ENCODE measurements around the gene COL8A2. TPM values are rescaled to one million over a fixed set of nuclear protein-coding genes. Genes with fewer than 3 reads are reported as not detected.

Gene COL8A2
- total and polyA plus RNA-seq, 2 experiments from 2014 or later = 0.05 to 0.57 TPM

GRCh38 chr1:36112823-36113222 is 12.2 kb downstream of the COL8A2 start:
- TF ChIP-seq CTCF (IDR thresholded peaks at IDR 0.05; ENCODE audit: low read depth, low read length) = no peak
- Histone ChIP-seq H3K9me3 (ENCODE audit: low read depth) (no peaks in the 10 kb centered on the region), H3K36me3 (no peaks in the 10 kb centered on the region), H3K27me3 (no peaks in the 10 kb centered on the region), H3K4me3 (no peak overlapping the region), H3K27ac (no peak overlapping the region), H3K4me1 (ENCODE audit: low read depth) (no peaks in the 10 kb centered on the region)
- DNase-seq (ENCODE audit: low read depth in 1 of 2, low spot score in 1 of 2) = no peak

- no peak for DNase-seq (ENCODE audit: low read depth in 1 of 2, low spot score in 1 of 2)
- H3K36me3 ChIP-seq = no peaks in the 10 kb centered on the region
- H3K4me1 ChIP-seq (ENCODE audit: low read depth) = no peaks in the 10 kb centered on the region
- H3K4me3 ChIP-seq = no peak overlapping the region
- no peaks in the 10 kb centered on the region for H3K9me3 ChIP-seq (ENCODE audit: low read depth)
- no peak for TF ChIP-seq CTCF (IDR thresholded peaks at IDR 0.05; ENCODE audit: low read depth, low read length)
- no peaks in the 10 kb centered on the region for H3K27me3 ChIP-seq
- no peak overlapping the region for H3K27ac ChIP-seq
These were observed 13.9 kb downstream of the COL8A2 start for GRCh38 chr1:36111151-36111550.

- no peak overlapping the region for H3K4me3 ChIP-seq
- H3K27me3 ChIP-seq = no peaks in the 10 kb centered on the region
- peak in 1 of 2 donors; percentile 80 for DNase-seq (ENCODE audit: low read depth in 1 of 2, low spot score in 1 of 2)
- H3K27ac ChIP-seq = no peak overlapping the region
- H3K36me3 ChIP-seq = no peaks in the 10 kb centered on the region
- TF ChIP-seq CTCF (IDR thresholded peaks at IDR 0.05; ENCODE audit: low read depth, low read length) = no peak
- H3K4me1 ChIP-seq (ENCODE audit: low read depth) = no peaks in the 10 kb centered on the region
- H3K9me3 ChIP-seq (ENCODE audit: low read depth) = no peaks in the 10 kb centered on the region
These were observed 15.9 kb downstream of the COL8A2 start for GRCh38 chr1:36109041-36109679.

GRCh38 chr1:36108314-36108713 is 16.7 kb downstream of the COL8A2 start:
- no peaks in the 10 kb centered on the region for H3K9me3 ChIP-seq (ENCODE audit: low read depth)
- H3K4me1 ChIP-seq (ENCODE audit: low read depth) = no peaks in the 10 kb centered on the region
- H3K27me3 ChIP-seq = no peaks in the 10 kb centered on the region
- TF ChIP-seq CTCF (IDR thresholded peaks at IDR 0.05; ENCODE audit: low read depth, low read length) = no peak
- no peak overlapping the region for H3K4me3 ChIP-seq
- DNase-seq (ENCODE audit: low read depth in 1 of 2, low spot score in 1 of 2) = peak in 1 of 2 donors; percentile 21
- no peak overlapping the region for H3K27ac ChIP-seq
- H3K36me3 ChIP-seq = no peaks in the 10 kb centered on the region

GRCh38 chr1:36107394-36107793 is 17.6 kb downstream of the COL8A2 start:
- TF ChIP-seq CTCF (IDR thresholded peaks at IDR 0.05; ENCODE audit: low read depth, low read length) = no peak
- Histone ChIP-seq H3K4me1 (ENCODE audit: low read depth) (no peaks in the 10 kb centered on the region), H3K27ac (no peak overlapping the region), H3K36me3 (no peaks in the 10 kb centered on the region), H3K27me3 (no peaks in the 10 kb centered on the region), H3K9me3 (ENCODE audit: low read depth) (no peaks in the 10 kb centered on the region), H3K4me3 (no peak overlapping the region)
- no peak for DNase-seq (ENCODE audit: low read depth in 1 of 2, low spot score in 1 of 2)

All from cardiac muscle cell (in vitro differentiated cells and primary cell).